HL-60 (cell line): ENCODE data around the gene OPTC.

Experiments
- CTCF ChIP-seq: IDR thresholded peaks from one replicate; pipeline ENCODE4 v1.5.1; 2011; ENCODE audit warnings: low read length, control low read depth, inconsistent platforms; ENCODE audit not compliant: insufficient read depth
- GABPA ChIP-seq: IDR thresholded peaks from 2 replicates; pipeline ENCODE4 v1.6.1; 2012; ENCODE audit warnings: low read depth
- POLR2AphosphoS5 ChIP-seq: IDR thresholded peaks from 2 replicates; pipeline ENCODE4 v1.6.1; 2012; ENCODE audit warnings: low read depth

- TF ChIP-seq CTCF: no peak
- TF ChIP-seq POLR2AphosphoS5: no peak
- TF ChIP-seq GABPA: no peak
Observed at GRCh38 chr1:203554071-203554470, 60.1 kb downstream of the OPTC start.
